Activated T-helper 17 cell treated with anti-CD3 and anti-CD28 coated beads, Interleukin-2, amount 50 U/mL, for 72 hours (primary cell): ENCODE data around the gene CCDC196. TPM values are rescaled to one million over a fixed set of nuclear protein-coding genes. Genes with fewer than 3 reads are reported as not detected.
A peak's percentile ranks its signal among the peaks of the same experiment; 100 is the strongest.
"Not testable (repeated sequence)": the region's sequence is repeated elsewhere in the genome, so short reads cannot be mapped to it uniquely, and the experiment has no call there.

ENCODE experiments used
- ATAC-seq: fragments of 150-1000 bp; cut with Tn5 transposase; replicated peaks from 2 replicates; pipeline ENCODE4 v1.10.0; 2021; ENCODE audit warnings: mild to moderate bottlenecking, moderate library complexity
- H3K27ac Mint-ChIP-seq: one replicate; pipeline ENCODE4 v1.8.0; 2022; ENCODE audit warnings: mixed read lengths
- H3K27me3 Mint-ChIP-seq: one replicate; pipeline ENCODE4 v1.8.0; 2022; ENCODE audit warnings: mixed read lengths
- H3K36me3 Mint-ChIP-seq: one replicate; pipeline ENCODE4 v1.8.0; 2022; ENCODE audit warnings: low read depth, mild to moderate bottlenecking, mixed read lengths
- H3K4me1 Mint-ChIP-seq: one replicate; pipeline ENCODE4 v1.8.0; 2022; ENCODE audit warnings: mixed read lengths
- H3K4me3 Mint-ChIP-seq: one replicate; pipeline ENCODE4 v1.8.0; 2022; ENCODE audit warnings: mild to moderate bottlenecking, mixed read lengths
- H3K9me3 Mint-ChIP-seq: one replicate; pipeline ENCODE4 v1.8.0; 2022; ENCODE audit warnings: mixed read lengths
- total RNA-seq, 2 donors: library from RNA; stranded (reverse); gene quantifications; one replicate each; pipeline ENCODE4 v1.2.3, GENCODE V29; 2022

Gene CCDC196
- total RNA-seq, 2 donors from 2014 or later, result not detected

- H3K4me3 Mint-ChIP-seq, result no peak overlapping the region
- no peak overlapping the region for H3K27ac Mint-ChIP-seq
- no peaks in the 10 kb centered on the region for H3K27me3 Mint-ChIP-seq
- no peaks in the 10 kb centered on the region for H3K36me3 Mint-ChIP-seq
- H3K4me1 Mint-ChIP-seq, result peaks cover 6% of the 10 kb centered on the region
- no peak for ATAC-seq
- no peaks in the 10 kb centered on the region for H3K9me3 Mint-ChIP-seq
Observed at GRCh38 chr14:66482873-66483272, 3.3 kb upstream of the CCDC196 start.

- Mint-ChIP-seq H3K4me1 (peaks cover 6% of the 10 kb centered on the region), H3K4me3 (no peak overlapping the region), H3K27me3 (no peaks in the 10 kb centered on the region), H3K27ac (no peak overlapping the region), H3K36me3 (no peaks in the 10 kb centered on the region), H3K9me3 (no peaks in the 10 kb centered on the region)
- ATAC-seq, result no peak
Observed at GRCh38 chr14:66483322-66483721, 2.8 kb upstream of the CCDC196 start.

DNA sequence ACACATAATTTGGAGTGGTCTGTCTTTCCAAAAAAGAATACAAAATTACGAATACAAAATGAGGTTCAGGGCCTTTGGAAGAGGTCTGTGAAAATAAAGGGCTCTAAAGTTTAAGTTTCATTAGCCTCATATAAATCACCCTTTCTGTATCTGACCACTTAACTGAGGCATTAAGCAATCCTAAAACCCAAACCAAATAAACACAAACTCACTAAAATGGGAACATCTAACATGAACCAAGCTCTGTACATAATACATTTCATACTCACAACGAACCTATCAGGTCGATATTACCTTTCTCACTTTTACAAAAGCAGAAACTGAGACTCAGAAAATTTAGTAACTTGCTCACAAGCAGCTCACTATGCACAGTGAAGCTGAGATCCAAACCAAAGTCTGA, 1.1 kb upstream of the CCDC196 start:
- ATAC-seq, result no peak
- Mint-ChIP-seq H3K27ac (no peak overlapping the region), H3K4me3 (no peak overlapping the region), H3K4me1 (peaks cover 6% of the 10 kb centered on the region), H3K27me3 (no peaks in the 10 kb centered on the region), H3K9me3 (no peaks in the 10 kb centered on the region), H3K36me3 (no peaks in the 10 kb centered on the region)

DNA sequence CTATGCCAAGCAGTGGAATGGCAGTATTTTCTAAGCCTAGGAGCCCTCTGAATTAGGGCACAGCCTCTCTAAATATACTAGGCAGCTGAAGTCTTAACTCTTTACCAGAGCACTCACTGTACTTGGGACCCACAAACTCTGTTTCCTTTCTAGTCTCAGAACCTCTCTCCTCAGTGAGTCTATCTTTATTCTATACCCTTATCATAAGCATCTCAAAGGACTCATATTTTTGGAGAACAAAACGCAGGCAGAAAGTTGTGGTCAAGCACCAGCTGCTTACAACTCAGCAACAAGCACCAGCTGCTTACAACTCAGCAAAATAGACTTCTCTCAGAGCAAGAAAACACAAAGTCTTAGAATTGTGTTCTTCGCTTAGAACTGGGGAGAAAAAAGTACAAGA, 993 bp downstream of the CCDC196 start:
- no peak overlapping the region for H3K4me3 Mint-ChIP-seq
- H3K9me3 Mint-ChIP-seq, result no peaks in the 10 kb centered on the region
- H3K27ac Mint-ChIP-seq, result peak overlapping the region; percentile 48
- ATAC-seq, result no peak
- H3K36me3 Mint-ChIP-seq, result no peaks in the 10 kb centered on the region
- peaks cover 6% of the 10 kb centered on the region for H3K4me1 Mint-ChIP-seq
- no peaks in the 10 kb centered on the region for H3K27me3 Mint-ChIP-seq

DNA sequence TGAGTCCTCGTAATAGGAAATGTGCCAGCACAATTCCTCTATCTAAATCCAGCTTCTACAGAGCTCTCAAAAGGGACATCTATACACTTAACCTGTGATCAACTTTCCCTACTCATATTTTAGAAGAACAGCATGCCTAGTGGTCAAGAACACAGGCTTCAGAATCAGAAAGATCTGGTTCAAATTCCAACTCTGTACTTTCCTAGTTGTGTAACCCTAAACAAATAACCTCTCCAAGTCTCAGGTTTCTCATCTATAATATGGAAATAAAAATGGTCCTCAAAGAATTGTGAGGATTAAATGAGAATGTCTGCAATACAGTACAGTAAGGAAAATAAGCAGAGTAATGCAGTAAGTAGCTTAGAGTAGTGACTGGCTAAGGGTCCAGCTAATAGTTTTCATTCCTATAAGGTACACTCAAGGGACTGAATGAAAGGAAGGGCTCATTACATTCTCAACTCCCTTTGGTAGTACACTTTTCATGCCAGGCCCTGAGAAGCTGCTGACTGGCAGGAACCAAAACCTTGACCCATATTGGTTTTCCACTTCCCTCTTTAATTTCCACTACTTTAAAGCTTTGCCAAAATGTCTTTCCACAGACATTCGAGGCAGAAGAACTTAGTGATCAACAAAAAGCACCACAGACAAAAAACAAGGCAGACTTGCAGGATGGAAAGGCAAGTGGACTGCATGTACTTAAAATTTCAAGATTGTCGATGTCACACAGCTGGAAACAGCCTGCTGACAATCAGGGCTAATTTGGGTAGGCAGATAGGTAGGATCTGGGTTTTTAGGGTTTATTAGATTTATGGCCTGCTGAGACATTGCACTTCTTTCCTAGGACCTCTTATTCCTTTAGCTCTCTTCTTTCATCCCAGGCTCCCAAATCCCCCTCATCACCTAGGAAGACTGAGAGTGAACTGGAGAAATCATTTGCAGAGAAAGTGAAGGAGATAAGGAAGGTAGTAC, 4.3 kb downstream of the CCDC196 start:
- Mint-ChIP-seq H3K27me3 (no peaks in the 10 kb centered on the region), H3K4me1 (no peaks in the 10 kb centered on the region), H3K4me3 (no peak overlapping the region), H3K36me3 (no peaks in the 10 kb centered on the region), H3K27ac (no peak overlapping the region), H3K9me3 (no peaks in the 10 kb centered on the region)
- no peak for ATAC-seq

DNA sequence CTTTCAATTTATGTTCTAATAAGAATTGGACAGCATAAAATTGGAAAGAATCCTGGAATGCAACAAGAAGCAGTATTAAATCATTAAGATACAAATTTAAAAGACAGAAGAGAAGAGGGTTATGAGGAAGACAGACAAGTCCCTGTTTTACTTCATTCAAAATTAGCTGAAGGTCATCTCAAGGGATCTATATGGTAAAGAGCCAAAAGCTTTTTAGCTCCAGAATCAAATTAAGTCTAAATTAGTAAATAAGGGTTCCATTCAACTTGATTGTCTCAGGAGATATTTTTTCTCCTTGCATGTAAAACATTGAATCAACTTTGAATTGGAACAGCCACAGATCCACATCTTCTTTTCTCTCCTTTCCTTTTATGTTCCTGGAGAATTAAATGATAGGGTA, 7.6 kb downstream of the CCDC196 start:
- Mint-ChIP-seq H3K4me3 (no peak overlapping the region), H3K36me3 (no peaks in the 10 kb centered on the region), H3K27ac (no peak overlapping the region)

DNA sequence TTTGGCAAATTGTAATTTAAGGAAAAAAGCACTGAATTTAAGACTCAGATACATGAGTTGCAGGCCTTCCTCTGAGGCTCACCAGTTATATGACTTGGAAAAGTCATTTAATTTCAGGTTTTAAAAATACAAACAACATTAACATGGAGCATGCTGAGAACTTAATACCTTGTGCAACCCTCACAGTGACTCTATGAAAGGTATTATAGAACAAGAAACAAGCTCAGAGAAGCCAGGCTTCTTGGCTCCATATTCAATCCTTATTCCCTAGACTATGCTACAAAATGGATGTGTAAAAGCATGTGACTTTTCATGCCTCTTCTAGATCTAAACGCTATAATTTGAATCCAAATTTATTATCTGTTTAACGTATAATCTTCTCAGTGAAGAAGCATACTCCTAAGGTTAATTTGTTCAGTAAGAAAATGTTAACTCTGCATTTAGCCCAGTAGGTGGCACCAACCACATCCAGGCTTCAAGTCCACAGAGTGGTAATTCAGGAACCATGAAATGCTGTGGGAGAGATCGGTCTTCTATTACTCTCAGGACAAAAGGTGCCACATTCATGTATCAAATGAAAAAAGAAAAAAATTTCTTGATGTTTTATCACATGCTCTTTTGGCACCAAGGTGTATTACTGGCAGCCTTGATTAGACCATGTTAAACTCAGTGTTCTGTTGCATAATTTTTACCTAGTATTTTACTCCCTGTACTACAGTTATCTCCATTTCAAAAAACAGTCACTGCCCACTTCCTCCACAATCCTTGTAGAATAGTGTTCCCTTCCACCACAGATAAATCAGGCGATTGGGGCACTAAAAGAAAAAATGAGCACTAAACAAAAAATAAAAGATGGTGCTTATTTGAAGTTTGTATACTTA, 9.3 kb downstream of the CCDC196 start:
- Mint-ChIP-seq H3K27ac (no peak overlapping the region), H3K27me3 (peaks cover 3% of the 10 kb centered on the region), H3K36me3 (no peaks in the 10 kb centered on the region), H3K9me3 (no peaks in the 10 kb centered on the region), H3K4me1 (no peaks in the 10 kb centered on the region), H3K4me3 (no peak overlapping the region)
- ATAC-seq, result peak; percentile 78

More for the DNA sequence above, 7.6 kb downstream of the CCDC196 start:
- no peak for ATAC-seq
- Mint-ChIP-seq H3K4me1 (no peaks in the 10 kb centered on the region), H3K27me3 (no peaks in the 10 kb centered on the region), H3K9me3 (no peaks in the 10 kb centered on the region)

GRCh38 chr14:66496188-66496807, 10.1 kb downstream of the CCDC196 start:
- no peak overlapping the region for H3K27ac Mint-ChIP-seq
- no peak for ATAC-seq
- peaks cover 3% of the 10 kb centered on the region for H3K27me3 Mint-ChIP-seq
- no peak overlapping the region for H3K4me3 Mint-ChIP-seq
- no peaks in the 10 kb centered on the region for H3K4me1 Mint-ChIP-seq
- no peaks in the 10 kb centered on the region for H3K36me3 Mint-ChIP-seq
- H3K9me3 Mint-ChIP-seq, result no peaks in the 10 kb centered on the region

DNA sequence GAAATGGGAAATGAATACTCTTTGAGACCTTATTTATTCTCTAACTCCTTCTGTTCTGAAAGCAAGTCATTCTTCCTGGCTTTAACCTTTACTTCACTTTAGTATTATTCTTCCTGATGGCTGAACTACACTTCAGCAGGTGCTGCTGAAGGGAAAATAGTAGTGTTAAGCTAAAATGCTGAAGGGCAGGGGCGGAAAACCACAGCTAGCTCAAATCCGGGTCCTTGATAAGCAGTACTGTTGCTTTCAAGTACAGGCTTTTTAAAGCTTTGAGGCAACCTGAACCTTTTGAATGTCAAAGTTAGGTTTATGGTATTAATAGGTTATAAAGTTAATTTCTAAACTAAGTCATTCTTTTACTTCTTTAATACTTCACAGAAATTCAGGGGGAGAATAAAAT, 10.7 kb downstream of the CCDC196 start:
- no peaks in the 10 kb centered on the region for H3K36me3 Mint-ChIP-seq
- H3K27me3 Mint-ChIP-seq, result peaks cover 3% of the 10 kb centered on the region
- no peaks in the 10 kb centered on the region for H3K9me3 Mint-ChIP-seq
- H3K27ac Mint-ChIP-seq, result no peak overlapping the region
- no peaks in the 10 kb centered on the region for H3K4me1 Mint-ChIP-seq
- no peak overlapping the region for H3K4me3 Mint-ChIP-seq
- ATAC-seq, result no peak

DNA sequence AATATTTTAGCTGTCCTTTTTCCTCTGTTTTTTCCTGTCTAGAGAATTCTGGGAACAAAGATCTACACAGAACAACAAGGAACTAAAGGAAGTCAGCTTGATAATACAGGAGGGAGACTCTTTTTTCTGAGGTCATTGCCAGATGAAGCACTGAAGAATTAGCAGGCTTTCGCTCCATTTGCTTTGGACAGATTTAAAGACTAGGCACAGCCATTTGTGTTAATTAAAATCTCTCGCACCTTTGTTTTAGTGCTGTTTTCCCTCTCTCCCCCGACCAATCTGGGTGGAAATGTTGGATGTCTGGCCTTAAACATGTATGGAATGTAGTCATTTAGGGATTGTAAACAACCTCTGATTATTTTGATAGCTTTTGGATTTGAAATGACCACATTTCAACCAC, 12.1 kb downstream of the CCDC196 start:
- H3K27me3 Mint-ChIP-seq, result peaks cover 3% of the 10 kb centered on the region
- H3K36me3 Mint-ChIP-seq, result no peaks in the 10 kb centered on the region
- H3K4me1 Mint-ChIP-seq, result no peaks in the 10 kb centered on the region
- H3K27ac Mint-ChIP-seq, result no peak overlapping the region
- H3K4me3 Mint-ChIP-seq, result no peak overlapping the region
- no peaks in the 10 kb centered on the region for H3K9me3 Mint-ChIP-seq
- ATAC-seq, result no peak

- no peak for ATAC-seq
- no peaks in the 10 kb centered on the region for H3K4me1 Mint-ChIP-seq
- H3K27me3 Mint-ChIP-seq, result peaks cover 3% of the 10 kb centered on the region
- no peak overlapping the region for H3K27ac Mint-ChIP-seq
- H3K4me3 Mint-ChIP-seq, result no peak overlapping the region
- H3K36me3 Mint-ChIP-seq, result no peaks in the 10 kb centered on the region
- H3K9me3 Mint-ChIP-seq, result no peaks in the 10 kb centered on the region
Observed at GRCh38 chr14:66501592-66501991, 15.4 kb downstream of the CCDC196 start.

DNA sequence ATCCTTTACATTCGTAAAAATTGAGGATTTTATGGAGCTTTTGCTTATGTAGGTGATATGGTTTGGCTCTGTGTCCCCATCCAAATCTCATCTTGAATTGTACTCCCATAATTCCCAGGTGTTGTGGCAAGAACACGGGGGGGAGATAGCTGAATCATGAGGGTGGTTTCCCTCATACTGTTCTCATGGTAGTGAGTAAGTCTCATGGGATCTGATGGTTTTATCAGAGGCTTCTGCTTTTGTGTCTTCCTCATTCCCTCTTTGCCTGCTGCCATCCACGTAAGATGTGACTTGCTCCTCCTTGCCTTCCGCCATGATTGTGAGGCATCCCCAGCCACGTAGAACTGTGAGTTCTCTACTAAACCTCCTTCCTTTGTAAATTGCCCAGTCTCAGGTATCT, 16.7 kb downstream of the CCDC196 start:
- not testable (repeated sequence) for H3K4me3 Mint-ChIP-seq, H3K27me3 Mint-ChIP-seq, H3K9me3 Mint-ChIP-seq, H3K4me1 Mint-ChIP-seq, ATAC-seq, H3K36me3 Mint-ChIP-seq, H3K27ac Mint-ChIP-seq

DNA sequence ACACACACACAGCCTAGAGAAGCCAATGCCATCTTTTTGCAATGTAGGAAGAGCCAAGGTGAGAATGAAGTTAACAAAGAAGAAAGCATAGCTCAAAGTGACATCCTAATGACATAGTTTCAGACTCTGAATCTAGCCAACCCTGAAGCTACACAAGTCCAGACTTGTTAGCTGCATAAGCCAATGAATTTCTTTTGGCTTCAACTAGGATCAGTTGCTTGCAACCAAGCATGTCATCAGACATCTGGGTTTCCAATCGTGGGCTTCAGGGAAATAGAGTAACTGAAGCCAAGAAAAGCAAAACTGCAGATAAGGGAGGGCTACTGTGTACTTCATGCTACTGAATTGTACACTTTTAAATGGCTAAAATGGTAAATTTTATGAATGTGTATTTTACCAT, 17.4 kb downstream of the CCDC196 start:
- Mint-ChIP-seq H3K9me3 (no peaks in the 10 kb centered on the region), H3K4me3 (no peak overlapping the region), H3K27ac (no peak overlapping the region), H3K4me1 (no peaks in the 10 kb centered on the region), H3K27me3 (peaks cover 3% of the 10 kb centered on the region), H3K36me3 (no peaks in the 10 kb centered on the region)
- ATAC-seq, result no peak

DNA sequence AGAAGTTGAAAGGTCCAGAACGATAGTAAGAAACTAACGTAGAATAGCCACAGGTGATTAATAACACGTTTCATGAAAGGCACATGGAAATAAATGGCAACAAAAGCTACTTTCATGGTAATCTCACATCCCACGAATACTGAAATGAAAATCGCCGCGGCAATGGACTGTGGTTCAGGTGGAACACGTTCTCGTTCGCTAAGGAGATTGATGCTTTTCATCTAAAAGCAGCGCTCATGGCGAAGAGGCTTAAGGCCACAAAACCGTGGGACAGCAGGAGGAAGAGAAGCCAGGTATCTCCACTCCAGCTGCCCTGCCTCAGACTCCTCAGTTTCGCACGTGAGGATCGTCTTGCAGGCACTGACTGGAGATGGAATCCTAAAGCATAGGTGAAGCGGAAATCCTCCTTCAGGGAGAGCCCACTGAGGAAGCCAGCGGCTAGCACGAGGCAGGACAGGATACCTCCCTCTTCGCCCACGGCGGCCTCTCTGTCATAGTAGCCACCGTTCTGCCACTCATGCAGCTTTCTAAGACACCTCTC, 21.1 kb downstream of the CCDC196 start:
- peak; percentile 35 for ATAC-seq
- peak overlapping the region; percentile 92 for H3K27ac Mint-ChIP-seq
- H3K36me3 Mint-ChIP-seq, result no peaks in the 10 kb centered on the region
- no peaks in the 10 kb centered on the region for H3K9me3 Mint-ChIP-seq
- peak overlapping the region; percentile 96 for H3K4me3 Mint-ChIP-seq
- no peaks in the 10 kb centered on the region for H3K27me3 Mint-ChIP-seq
- H3K4me1 Mint-ChIP-seq, result peaks cover 15% of the 10 kb centered on the region
